Measurements from ENCODE around the gene PTPRN2.

Gene PTPRN2

GRCh38 chr7:157683747-157684156 is 903.9 kb downstream of the PTPRN2 start:
- no peak for TF ChIP-seq CTCF (IDR thresholded peaks at IDR 0.05; ENCODE audit: extremely low read depth, insufficient read depth, missing control alignments)
- no peak for DNase-seq (ENCODE audit: low spot score)
- in situ Hi-C loops (cut with MboI; ENCODE audit: low pct_unique_long_range_greater_than_20kb, low sequenced_read_pairs, unreplicated experiment): no loop called here

GRCh38 chr7:157682946-157683746 is 904.5 kb downstream of the PTPRN2 start:
- in situ Hi-C loops (cut with MboI; ENCODE audit: low pct_unique_long_range_greater_than_20kb, low sequenced_read_pairs, unreplicated experiment): no loop called here
- no peak for TF ChIP-seq CTCF (IDR thresholded peaks at IDR 0.05; ENCODE audit: extremely low read depth, insufficient read depth, missing control alignments)

GRCh38 chr7:157682064-157682945 is 905.3 kb downstream of the PTPRN2 start:
- no peak for DNase-seq (ENCODE audit: low spot score)
- in situ Hi-C loops (cut with MboI; ENCODE audit: low pct_unique_long_range_greater_than_20kb, low sequenced_read_pairs, unreplicated experiment): no loop called here
- no peak for TF ChIP-seq CTCF (IDR thresholded peaks at IDR 0.05; ENCODE audit: extremely low read depth, insufficient read depth, missing control alignments)

More at GRCh38 chr7:157682946-157683746, 904.5 kb downstream of the PTPRN2 start:
- no peak for DNase-seq (ENCODE audit: low spot score)

- in situ Hi-C loops (cut with MboI; ENCODE audit: low pct_unique_long_range_greater_than_20kb, low sequenced_read_pairs, unreplicated experiment): no loop called here
- DNase-seq (ENCODE audit: low spot score): no peak
- TF ChIP-seq CTCF (IDR thresholded peaks at IDR 0.05; ENCODE audit: extremely low read depth, insufficient read depth, missing control alignments): no peak
Observed at GRCh38 chr7:157679607-157680006, 908.0 kb downstream of the PTPRN2 start.

GRCh38 chr7:157678501-157678900 is 909.1 kb downstream of the PTPRN2 start:
- no peak for TF ChIP-seq CTCF (IDR thresholded peaks at IDR 0.05; ENCODE audit: extremely low read depth, insufficient read depth, missing control alignments)
- no peak for DNase-seq (ENCODE audit: low spot score)
- in situ Hi-C loops (cut with MboI; ENCODE audit: low pct_unique_long_range_greater_than_20kb, low sequenced_read_pairs, unreplicated experiment): no loop called here

- no peak for DNase-seq (ENCODE audit: low spot score)
- TF ChIP-seq CTCF (IDR thresholded peaks at IDR 0.05; ENCODE audit: extremely low read depth, insufficient read depth, missing control alignments): no peak
- in situ Hi-C loops (cut with MboI; ENCODE audit: low pct_unique_long_range_greater_than_20kb, low sequenced_read_pairs, unreplicated experiment): no loop called here
Observed at GRCh38 chr7:157676456-157677255, 911.0 kb downstream of the PTPRN2 start.
